ENCODE data around the gene PET117.
"Not testable (repeated sequence)": the region's sequence is repeated elsewhere in the genome, so short reads cannot be mapped to it uniquely, and the experiment has no call there.

The PET117 gene

DNA sequence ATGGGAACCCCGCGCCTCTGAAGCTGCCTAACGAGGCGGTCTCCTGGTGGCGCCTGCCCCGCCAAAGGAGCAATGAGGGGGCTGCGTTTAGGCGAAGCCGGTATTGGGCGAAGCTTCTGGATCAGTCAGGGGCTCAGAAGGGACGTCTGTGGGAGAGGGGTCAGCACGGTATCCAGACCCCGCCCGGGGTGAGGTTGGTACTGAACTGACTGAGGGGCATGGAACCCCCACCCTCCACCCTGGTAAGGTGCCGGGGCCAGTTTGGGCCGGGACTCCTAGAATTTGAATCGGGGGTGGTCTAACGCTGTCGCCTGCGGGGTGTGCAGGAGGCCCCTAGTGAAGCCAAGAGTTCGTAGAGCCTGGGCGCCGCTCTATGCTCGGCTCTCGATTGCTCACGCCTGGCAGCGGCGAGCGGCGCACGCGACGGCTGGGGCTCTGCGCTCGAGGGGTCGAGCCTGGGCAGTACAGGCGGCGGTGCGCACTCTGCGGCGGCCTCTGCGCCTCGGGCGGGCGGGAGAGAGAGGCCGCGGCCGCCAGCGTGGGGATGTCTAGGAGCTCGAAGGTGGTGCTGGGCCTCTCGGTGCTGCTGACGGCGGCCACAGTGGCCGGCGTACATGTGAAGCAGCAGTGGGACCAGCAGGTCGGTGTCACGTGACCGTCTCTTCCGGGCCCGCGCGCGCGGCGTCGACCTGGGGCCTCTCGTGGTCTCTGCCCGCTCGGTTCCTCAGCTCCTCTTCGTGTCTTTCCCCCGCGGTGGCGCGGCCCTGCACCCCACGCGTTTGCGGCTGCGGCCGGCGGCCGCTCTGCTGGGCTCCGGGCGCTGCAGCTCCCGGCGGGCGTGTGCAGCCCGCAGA is at the start of gene PET117, which contains the start of gene KAT14:
TSS of gene PET117 (plus strand) at position 452 of the 854 bp plus-strand sequence. CDS start at position 545, 93 bp downstream.
TSS of gene KAT14 (plus strand) at position 452 of the 854 bp plus-strand sequence. CDS start 4,798 bp downstream, outside the sequence.
- peak; percentile 94 for DNase-seq

DNA sequence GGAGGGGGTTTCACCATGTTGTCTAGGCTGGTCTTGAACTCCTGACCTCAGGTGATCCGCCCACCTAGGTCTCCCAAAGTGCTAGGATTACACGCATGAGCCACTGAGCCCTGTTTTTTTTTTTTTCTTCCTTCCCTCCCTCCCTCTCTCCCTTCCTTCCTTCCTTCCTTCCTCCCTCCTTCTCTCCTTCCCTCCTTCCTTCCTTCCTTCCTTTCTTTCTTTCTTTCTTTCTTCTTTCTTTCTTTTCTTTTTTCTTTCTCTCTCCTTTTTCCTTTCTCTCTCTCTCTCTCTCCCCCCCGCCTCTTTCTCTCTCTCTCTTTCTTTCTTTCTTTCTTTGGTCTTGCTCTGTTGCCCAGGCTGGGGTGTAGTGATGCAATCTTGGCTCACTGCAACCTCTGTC is 49.4 kb upstream of the PET117 start:
- not testable (repeated sequence) for DNase-seq

DNA sequence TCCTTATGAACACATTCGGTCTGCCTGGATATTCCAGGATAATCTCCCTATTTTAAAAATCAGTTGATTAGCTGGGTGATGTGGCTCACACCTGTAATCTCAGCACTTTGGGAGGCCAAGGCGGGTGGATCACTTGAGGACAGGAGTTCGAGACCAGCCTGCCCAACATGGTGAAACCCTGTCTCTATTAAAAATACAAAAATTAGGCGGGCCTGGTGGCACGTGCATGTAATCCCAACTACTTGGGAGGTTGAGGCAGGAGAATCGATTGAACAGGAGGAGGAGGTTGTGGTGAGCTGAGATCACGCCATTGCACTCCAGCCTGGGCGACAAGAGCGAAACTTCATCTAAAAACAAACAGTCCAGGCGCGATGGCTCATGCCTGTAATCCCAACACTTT is 48.8 kb upstream of the PET117 start:
- not testable (repeated sequence) for DNase-seq

GRCh38 chr20:18090044-18090443 is 47.6 kb upstream of the PET117 start:
- DNase-seq = no peak

DNA sequence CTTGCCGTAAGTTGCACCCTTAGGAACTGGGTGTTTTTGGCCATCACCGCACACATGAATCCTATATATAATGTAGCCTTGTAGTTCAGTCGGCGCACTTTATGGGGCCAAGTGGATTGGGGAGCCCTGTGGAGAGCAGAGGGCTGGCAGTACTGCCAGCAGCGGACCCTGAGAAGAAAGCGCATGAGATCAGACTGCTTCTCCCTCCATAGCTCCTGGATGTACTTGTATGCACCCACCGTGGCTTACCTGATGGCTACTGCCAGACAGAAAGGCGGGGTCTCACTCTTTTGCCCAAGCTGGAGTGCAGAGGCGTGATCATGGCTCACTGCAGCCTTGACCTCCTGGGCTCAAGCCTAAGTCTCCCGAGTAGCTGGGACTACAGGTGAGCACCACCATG is 47.2 kb upstream of the PET117 start:
- DNase-seq = no peak

DNA sequence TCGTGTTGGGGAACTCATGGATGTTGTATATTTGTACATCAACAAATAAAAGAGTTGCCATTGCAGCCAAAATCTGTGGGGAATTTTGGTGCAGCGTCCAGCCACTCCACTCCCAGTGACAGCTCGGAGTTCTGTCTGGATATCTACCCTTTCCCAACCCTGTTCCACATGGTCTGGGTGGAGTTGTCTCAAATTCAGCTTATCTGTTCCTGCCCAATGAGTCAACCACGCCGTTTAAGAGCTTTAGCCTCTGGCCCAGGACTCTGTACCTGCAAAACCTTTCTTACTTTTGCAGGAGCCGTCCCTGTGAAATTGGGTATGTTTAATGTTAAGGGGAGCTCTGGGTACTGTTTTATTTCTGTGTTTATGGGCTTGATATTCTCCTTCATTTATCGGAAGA is 46.0 kb upstream of the PET117 start:
- no peak for DNase-seq

DNA sequence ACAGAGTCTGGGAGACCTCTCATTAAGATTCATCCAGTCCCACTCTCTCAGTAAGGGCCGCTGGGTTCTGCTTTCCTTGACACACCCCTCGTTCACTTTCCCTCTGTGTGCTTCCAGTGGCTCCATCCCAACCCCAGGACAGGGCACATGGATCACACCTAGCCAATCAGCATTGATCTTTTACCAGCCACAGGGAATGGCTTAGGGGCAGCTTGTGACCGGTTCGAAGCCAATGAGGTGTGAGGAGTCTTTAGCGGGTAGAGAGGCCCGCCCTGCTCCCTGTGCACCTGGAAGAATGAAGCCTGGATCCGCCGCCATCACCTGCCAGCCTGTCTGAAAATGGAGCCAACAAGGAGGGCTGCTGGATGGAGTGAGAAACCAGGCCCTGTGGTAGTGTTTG is 44.8 kb upstream of the PET117 start:
- DNase-seq = no peak

GRCh38 chr20:18093388-18093787 is 44.3 kb upstream of the PET117 start:
- no peak for DNase-seq

GRCh38 chr20:18094191-18094590 is 43.5 kb upstream of the PET117 start:
- DNase-seq = no peak

DNA sequence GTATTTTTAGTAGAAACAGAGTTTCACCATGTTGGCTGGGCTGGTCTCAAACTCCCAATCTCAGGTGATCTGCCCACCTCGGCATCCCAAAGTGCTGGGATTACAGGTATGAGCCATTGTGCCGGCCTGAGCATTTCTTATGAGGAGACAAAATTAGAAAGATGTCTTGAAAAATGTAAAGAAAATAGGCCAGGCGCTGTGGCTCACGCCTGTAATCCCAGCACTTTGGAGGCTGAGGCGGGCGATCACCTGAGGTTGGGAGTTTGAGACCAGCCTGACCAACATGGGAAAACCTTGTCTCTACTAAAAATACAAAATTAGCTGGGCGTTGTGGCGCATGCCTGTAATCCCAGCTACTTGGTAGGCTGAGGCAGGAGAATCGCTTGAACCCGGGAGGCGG is 37.1 kb upstream of the PET117 start:
- not testable (repeated sequence) for DNase-seq

DNA sequence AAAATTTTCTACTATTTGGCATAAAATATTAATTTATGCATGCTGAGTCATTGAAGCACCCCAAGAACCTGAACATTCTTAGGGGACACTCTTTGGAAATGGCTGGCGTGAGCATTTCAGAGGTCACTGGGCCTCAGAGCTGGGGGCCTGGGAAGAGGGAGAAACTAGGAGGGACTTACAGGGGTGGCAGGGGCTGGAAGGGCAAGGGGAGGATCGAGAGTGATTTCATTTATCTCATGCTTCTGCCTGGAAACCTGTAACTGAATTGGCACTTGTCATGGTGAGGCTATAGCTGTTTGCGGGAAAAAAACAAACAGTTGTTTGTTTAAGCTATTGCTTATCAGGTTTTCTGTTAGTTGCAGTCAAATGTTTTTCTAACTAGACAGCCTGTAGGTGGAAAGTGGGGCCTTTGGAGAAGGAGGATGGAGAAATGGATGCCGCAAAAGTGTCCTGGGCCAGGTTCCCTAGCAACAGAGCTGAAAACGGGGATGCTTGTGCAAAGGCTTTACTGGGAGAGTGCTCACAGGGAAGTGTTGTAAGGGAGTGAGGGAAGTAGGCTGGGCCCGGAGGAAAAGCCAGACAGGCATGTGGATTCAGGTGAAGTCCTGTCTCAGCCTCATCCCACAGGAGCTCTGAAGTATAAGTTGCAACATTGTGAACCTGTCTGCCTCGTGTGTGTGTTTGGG is 36.4 kb upstream of the PET117 start:
- no peak for DNase-seq

DNA sequence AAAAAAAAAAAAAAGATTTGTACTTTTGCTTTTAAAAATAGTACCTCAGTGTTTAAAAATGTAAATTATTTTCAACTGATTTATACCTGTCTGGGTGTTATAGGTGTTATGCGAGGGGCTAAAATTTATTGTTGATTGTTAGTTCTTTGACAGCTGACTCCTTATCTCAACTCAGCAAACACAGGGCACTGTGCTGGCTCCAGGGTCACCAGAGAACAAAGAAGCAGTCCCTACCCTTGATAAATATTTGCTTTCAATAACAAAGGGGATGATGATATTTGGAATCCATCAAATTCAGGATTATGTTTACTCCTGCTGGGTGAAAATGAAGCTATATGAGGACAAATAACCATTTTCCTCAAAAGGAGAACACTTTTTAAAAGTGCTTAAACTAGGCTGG is 34.2 kb upstream of the PET117 start:
- DNase-seq = no peak

DNA sequence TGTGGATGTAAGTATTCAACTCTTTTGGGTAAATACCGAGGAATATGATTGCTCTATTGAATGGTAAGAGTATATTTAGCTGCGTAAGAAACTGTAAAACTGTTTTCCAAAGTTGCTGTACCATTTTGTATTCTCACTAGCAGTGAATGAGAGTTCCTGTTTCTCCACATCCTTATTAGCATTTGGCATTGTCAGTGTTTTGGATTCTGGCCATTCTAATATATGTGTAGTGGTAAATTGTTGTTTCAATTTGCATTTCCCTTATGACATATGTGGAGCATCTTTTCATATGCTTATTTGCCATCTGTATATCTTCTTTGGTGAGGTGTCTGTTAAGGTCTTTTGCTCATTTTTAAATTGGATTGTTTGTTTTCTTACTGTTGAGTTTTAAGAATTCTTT is 29.3 kb upstream of the PET117 start:
- DNase-seq = no peak

DNA sequence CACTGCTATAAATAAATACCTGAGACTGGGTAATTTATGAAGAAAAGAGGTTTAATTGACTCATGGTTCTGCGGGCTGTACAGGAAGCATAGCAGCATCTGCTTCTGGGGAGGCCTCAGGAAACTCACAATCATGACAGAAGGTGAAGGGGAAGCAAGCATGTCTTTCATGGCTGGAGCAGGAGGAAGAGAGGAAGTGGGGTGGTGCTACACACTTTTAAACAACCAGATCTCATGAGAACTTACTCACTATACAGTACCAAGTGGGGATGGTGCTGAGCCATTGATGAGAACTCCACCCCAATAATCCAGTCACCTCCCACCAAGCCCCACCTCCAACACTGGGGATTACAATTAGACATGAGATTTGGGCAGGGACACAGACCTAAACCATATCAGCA is 9.1 kb upstream of the PET117 start:
- not testable (repeated sequence) for DNase-seq

GRCh38 chr20:18132663-18133062 is 5.0 kb upstream of the PET117 start:
- DNase-seq = no peak

DNA sequence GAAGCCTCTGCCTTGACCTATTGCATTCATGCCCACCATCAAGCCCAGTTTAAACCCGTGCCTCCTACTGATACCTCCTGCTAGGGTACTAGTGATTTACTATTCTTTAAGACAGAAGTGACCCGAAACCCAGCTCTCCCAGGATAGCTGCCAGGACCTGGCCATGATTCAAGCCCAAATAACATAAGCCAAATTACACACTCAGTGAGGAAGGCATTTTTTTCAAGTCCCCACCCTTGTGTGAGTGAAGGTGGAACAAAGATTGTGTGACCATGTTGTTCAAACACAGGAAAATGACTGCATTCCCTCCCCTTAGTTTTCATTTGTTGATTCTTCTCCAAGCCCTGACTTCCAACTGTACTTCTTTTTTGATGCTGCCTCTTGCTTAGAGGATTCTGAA is 3.7 kb upstream of the PET117 start:
- DNase-seq = no peak

GRCh38 chr20:18138266-18138582 is 561 bp downstream of the PET117 start:
- DNase-seq = no peak

- no peak for DNase-seq
These were observed 1.2 kb downstream of the PET117 start for GRCh38 chr20:18138639-18139583.

DNA sequence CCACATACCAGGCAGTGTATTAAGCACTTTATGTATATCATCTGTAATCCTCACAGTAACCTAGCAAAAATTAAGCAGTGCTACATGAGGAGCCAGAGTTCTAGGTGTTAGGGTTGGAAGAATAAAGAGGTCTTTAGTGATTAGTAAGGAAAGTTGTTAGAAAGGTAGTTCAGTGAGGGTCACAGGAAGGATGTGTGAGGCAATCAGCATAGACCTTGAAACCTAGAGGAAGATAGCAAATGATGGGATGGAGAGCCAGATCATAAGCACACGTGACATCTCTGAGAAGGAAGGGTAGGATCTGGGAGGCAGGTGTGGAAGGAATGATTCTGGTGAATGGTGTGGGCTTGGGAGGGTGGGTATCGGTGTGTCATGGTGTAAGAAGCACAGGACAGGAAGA is 2.2 kb downstream of the PET117 start:
- no peak for DNase-seq

DNA sequence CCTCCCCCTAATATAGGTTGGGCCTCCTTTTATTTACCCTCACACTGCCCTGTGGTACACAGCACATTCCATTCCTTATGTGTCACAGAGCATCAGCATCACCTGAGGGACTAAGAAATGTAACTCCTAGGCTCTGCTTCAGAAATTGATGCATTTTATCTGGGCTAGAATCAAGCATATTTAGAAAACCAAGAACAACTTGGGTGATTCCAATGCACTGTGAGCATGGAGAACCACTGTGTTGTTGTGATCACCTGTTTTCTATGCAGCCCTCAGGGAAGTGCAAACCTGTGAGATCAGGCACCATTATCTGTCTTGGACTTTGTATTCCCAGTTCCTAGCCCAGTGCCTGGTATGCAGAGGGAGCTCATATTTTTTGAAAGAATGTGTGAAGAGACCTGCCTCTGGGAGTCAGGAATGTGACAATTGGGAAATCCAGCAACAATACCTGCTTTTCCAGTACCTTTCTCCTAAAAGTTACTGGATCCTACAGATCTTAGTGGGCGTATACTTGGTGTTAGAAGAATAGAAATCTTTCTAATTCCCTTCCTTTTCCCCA is 7.0 kb downstream of the PET117 start:
- no peak for DNase-seq

GRCh38 chr20:18154342-18154741 is 16.7 kb downstream of the PET117 start:
- no peak for DNase-seq

- DNase-seq = no peak
These were observed 18.4 kb downstream of the PET117 start for GRCh38 chr20:18156045-18156444.

GRCh38 chr20:18164356-18164755 is 26.7 kb downstream of the PET117 start:
- no peak for DNase-seq

All from left hindlimb (tissue), 1 donor.